Breast epithelium (tissue), 3 donors: ENCODE results near the gene CIBAR2.

ENCODE experiments used
- POLR2A ChIP-seq: fragments of 450-650 bp; IDR thresholded peaks from one replicate; pipeline ENCODE4 v1.6.1; 2016; ENCODE audit warnings: antibody characterized with exemption, mild to moderate bottlenecking, moderate library complexity
- TF ChIP-seq, protein P1 (sequence below), 3 donors: fragments of 450-650 bp; IDR thresholded peaks; one replicate each; pipeline ENCODE4 v1.5.1; 2016 to 2017; ENCODE audit warnings: antibody characterized with exemption in 3 of 3, mild to moderate bottlenecking in 3 of 3, moderate library complexity in 3 of 3

DNA sequence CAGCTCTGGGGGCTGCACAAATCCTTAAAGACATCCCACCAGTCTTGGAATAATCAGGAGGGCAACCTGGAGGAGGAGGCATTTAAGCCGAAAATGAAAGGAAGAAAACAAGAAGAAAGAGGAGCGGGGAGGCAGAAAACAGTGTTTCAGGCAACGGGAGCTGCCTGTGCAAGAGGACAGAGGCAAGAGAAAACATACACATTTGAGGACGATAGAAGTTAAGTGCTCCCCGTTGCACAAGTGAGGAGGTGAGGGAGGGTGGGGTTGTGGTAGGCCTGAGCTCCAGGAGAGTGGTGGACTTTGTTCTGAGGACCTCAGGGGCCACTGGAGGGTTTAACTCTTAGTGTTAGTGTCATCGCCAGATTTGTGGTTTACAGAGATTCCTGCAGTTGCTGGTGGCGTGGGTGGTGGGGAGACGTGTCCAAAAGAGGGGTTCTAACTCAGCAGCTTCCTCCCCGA, 27.6 kb upstream of the CIBAR2 start:
- TF ChIP-seq, protein P1, sequence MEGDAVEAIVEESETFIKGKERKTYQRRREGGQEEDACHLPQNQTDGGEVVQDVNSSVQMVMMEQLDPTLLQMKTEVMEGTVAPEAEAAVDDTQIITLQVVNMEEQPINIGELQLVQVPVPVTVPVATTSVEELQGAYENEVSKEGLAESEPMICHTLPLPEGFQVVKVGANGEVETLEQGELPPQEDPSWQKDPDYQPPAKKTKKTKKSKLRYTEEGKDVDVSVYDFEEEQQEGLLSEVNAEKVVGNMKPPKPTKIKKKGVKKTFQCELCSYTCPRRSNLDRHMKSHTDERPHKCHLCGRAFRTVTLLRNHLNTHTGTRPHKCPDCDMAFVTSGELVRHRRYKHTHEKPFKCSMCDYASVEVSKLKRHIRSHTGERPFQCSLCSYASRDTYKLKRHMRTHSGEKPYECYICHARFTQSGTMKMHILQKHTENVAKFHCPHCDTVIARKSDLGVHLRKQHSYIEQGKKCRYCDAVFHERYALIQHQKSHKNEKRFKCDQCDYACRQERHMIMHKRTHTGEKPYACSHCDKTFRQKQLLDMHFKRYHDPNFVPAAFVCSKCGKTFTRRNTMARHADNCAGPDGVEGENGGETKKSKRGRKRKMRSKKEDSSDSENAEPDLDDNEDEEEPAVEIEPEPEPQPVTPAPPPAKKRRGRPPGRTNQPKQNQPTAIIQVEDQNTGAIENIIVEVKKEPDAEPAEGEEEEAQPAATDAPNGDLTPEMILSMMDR (IDR thresholded peaks at IDR 0.05) = no peak
- TF ChIP-seq POLR2A = no peak
